GF-D8 (cell line): ENCODE results near the gene CMC2.

Source experiments
- DNase-seq: peaks from one replicate; lab custom pipeline; 2025; lab: John Stamatoyannopoulos, UW

The CMC2 gene

DNA sequence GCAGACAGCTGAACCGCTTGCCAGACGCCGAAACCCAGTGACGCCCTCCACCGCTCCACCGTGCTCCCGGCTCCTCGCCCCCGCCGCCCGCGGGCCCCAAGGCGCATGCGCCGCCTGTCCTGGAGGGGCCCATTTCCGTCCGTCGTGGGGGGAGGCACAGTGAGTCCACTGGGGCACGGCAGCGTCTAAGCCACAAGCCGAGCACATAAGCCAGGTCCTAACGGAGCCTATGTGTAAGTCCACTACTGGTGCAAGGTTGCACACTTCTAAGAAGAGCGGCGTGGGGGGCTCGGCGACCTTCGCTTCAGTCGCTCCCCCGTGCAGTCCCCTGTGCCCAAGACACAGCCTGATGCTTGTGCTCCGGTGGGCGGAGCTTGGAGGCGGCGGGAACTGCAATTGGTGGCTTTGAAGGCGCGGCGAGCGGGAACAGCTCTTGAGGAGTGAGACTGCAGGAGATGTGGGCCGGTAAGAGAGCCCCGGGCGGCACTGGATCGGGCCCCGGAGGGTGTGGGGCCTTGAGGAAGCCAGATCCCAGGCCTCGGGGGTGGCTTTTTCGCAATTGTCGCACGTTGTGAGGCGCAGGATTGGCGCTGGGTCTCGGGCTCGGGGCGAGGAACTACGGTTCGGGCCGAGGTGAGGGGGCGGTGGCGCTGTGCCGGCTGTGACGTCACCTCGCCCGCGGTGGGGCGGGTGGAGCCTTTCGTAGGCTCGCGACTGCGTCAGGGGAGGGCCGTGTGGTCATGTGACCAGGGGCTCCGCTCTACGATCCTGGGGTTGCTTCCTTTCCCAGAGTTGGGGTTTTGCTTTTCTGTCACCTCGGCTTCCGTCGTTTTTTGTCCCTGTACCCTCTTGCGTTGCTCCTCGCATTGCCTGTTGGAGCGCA is at the start of gene CMC2, which contains the start of gene CENPN:
CMC2 (minus strand) TSS at position 73 of the 883 bp plus-strand sequence. CDS start 9,491 bp downstream, outside the sequence.
CENPN (plus strand) TSS at position 402 of the 883 bp plus-strand sequence. CDS start 4,726 bp downstream, outside the sequence.
- DNase-seq = peak; percentile 94

DNA sequence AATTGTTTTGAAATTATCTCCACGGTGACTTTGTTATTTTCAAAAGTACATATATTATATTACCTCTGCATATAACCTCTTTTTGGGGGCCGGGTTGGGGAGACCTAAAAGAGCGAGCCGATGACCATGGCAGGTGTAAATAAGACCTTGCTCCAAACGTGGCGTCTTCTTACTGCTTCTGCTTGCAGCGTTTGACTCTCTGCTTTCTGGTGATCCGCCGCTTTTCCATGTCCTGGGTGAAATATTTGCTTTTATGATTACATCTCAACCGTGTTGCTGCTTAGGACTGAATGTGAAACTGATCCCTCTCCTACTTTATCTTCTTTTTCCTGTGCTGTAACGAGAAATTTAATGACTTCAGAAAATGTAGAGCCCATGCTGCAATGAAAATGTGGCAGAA is 47.1 kb upstream of the CMC2 start:
- no peak for DNase-seq

DNA sequence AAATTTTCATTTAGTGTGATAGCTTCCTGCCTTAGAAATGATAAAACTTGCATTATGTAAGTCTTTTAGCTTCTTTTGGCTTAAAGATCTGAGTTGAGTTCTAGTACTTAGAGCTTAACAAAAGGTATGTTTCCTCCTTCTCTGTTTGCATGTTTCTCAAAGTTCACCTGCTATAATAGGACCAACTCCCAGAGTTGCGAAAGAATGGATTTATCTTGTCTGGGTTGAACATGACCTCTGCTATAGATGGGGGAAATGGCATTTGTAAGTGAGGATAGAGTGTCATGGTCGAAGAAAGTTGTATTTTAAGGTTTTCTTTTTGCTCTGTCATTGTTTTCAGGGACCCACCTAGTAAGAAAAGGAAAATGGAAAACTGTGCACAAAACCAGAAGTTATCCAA is 36.1 kb upstream of the CMC2 start:
- DNase-seq = no peak

DNA sequence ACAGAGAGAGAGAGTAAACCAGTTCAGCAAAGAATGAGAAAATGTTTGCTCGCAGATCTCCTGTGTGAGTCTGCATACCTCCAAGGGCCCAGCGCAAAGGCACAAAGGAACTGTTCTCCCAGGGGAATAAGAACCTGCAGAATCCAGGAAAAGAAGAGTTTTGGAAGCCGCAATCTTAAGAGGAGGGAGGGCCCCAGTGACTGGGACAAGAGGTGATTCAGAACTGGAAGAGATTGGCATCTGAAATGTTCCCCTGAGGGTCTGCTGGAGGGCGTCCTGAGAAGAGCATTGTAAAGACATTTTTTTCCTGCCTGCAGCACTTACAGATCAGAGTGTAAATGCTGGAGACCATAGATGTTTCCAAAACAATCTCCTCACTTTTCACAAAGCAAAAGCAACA is 35.0 kb upstream of the CMC2 start:
- DNase-seq = no peak

DNA sequence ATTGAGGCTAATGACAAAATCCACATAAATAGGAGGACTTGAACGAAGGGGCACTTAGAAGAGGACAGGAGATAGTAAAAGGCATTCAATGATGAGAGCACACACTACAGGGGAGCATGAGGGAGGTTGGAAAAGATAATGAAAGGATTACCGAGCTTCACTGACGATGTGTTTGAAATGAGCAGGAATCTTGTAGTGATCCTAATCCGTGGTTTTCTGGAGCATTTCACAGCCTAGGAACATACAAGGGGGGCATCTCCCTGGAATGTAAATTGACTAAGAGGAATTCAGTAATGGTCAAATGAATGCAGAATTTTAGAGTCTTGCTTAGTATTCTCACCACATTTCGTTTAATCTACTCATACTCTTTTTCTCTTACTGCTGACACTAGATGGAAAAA is 34.2 kb upstream of the CMC2 start:
- no peak for DNase-seq

DNA sequence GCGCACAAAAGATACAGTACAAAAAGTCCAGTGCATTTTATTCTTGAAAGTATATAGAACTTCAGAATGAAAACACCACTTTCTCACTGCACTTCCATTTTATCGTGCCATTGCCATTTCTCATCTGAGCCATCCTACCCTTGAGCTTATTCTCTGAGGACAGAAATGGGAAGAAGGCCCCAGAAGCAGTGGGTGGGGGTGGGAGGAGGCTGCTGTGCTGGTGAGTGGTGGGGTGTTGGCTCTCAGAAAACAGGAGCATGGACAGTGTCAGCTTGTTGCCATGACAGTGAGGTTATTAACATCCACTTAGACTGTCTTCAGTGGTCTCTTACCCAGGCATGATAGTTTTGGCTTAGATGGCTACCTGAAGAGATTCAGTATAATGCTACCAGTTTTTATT is 33.4 kb upstream of the CMC2 start:
- no peak for DNase-seq

DNA sequence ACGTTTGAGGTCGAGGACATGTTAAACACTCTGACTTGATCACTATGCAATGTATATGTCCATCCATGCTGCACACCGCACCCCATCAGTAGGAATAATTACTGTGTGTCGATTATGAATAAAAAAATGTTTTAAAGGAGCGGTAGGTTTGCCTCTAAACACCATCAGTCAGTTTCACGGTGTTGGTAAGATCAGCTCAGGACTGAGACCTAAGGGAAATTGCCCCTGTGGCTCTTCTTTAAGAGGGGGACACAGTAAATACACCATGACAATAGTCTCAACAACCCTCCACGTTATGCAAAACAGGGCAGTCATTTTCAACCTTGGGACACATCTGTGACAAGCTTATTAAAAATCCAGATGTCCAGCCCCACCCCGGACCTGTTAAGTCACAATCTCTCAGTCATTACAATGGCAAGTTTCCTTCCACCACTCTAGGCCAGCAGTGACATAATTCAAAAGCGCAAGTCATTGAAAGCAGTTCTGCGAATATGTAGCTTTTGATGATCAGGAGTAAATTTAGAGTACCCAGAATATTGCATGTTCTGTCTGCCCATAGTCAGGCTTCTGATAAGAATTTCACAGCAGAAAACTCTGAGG is 30.2 kb upstream of the CMC2 start:
- DNase-seq = peak; percentile 28

DNA sequence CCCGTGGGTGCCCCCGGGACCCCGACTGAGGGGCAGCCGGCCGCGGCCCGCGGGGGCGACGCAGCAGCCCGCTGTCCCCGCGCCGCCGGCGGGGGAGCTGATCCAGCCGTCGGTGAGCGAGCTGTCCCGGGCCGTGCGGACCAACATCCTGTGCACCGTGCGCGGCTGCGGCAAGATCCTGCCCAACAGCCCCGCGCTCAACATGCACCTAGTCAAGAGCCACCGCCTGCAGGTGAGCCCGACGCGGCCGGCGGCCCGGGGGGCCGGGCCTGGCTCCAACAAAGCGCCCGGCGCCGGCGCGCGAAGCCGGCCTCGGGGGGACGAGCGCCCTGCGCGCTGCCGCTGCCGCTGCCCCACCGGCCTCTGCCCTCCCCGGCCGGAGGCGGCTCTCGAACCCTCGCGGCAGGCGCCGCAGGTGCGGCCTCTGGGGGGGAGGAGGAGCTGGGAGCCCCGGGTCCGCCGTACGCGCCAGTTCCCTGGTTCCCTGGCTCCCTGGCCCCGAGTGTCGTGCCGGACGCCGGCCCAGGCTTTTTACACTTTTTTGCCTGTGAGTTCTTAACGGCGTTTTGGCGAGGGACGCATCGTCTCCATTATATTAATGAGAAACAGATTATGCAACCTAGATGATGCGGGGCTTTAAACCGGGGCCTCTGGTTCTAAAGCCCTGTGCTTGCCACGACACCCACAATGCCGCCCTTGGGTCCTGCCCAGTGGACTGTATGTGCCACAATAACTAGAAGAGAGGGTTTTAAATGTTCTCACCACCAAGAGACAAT is 29.5 kb upstream of the CMC2 start:
- DNase-seq = no peak

DNA sequence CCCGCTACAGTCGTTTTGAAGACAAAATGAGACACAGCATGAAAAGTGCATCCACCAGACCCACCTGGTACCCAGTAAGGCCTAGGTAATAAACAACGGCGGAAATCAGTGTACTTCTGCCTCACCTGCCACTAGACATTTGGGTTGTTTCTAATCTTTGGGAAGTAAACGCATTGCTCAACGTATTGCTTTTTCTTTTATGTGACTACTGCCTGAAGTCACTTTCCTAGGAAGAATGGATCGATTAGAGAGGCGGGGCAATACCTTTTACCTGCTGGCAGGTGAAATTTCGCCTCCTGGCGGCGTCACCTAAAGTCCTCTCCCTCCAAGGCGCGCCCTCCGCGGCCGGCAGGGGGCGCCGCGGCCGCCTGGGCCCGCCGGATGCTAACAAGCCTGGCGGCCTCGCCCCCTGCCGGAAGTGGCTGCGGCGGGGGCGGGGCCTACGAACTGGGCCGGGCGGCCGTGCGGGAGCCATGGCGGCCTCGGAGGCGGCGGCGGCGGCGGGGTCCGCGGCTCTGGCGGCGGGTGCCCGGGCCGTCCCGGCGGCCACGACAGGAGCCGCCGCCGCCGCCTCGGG is 28.8 kb upstream of the CMC2 start, which contains the start of gene ATMIN:
ATMIN (plus strand) TSS at position 445 of the 577 bp plus-strand sequence; CDS start at position 474, 29 bp downstream.
- peak; percentile 47 for DNase-seq

DNA sequence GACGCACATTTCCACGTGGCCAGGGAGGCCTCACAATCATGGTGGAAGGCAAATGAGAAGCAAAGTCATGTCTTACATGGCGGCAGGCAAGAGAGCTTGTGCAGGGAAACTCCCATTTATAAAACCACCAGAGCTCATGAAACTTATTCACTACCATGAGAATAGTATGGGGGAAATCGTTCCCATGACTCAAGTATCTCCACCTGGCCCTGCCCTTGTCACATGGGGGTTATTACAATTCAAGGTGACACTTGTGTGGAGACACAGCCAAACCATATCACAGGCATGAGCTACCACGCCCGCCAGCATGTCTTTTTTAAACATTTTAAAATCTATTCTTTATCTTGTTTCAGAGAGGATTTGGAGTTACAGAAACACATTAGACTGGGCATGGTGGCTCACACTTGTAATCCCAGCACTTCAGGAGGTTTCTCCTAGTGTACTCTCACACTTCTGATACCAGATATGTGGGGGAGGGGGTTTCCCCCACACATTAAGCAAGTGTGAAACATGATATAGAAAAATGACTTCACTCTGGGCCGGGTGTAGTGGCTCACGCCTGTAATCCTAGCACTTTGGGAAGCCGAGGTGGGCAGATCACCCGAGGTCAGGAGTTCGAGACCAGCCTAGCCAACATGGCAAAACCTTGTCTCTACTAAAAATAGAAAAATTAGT is 23.4 kb upstream of the CMC2 start:
- no peak for DNase-seq

DNA sequence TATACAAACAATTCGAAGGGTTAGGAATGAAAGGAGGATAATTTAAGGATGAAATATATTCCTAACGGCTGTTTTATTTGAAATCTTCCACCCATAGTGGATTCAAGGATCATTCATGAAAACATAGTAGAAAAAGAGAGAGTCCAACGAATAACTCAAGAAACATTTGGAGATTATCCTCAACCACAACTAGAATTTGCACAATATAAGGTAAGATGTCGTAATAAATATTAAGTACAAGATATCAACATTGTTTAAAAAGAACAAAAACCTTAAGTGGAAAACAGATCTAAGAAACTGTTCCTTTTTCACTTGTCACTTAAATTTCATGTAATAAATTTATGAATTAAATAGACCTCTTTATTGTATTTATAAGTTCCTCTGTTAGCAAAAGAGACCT is 19.7 kb upstream of the CMC2 start:
- no peak for DNase-seq

DNA sequence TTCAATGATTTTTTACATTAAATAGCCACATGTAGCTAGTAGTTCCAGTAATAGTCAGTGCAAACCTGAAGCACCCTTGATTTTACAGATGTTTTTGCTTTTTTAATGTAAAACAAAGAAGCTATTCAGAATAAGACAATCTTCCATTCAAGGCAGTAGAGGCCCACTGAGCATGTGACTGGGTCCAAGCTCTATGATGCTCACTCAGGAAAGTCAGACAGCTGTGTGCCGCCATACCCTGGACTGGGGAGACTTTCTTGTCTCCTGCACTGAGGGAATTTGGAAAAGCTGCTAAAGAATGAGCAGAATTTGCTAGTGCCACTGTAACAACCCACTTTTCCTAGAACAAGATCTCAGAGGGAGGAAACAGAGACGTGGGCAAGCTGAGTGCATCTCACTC is 11.8 kb upstream of the CMC2 start:
- DNase-seq = no peak

DNA sequence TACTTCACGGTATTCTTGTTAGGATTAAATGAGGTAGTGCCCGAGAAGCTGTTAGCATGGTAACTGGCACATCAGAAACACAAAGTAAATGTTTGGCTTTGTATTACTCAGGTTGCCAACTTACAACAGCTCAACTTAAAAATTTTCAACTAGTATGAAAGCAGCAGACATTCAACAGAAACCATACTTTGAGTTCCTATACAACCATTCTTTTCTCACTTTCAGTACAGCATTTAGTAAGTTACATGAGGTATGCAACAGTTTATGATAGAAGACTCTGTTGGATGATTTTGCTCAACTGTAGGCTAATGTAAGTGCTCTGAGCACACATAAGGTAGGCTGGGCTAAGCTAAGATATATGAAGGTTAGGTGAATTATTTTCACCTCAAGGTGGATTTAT is 8.0 kb upstream of the CMC2 start:
- no peak for DNase-seq

DNA sequence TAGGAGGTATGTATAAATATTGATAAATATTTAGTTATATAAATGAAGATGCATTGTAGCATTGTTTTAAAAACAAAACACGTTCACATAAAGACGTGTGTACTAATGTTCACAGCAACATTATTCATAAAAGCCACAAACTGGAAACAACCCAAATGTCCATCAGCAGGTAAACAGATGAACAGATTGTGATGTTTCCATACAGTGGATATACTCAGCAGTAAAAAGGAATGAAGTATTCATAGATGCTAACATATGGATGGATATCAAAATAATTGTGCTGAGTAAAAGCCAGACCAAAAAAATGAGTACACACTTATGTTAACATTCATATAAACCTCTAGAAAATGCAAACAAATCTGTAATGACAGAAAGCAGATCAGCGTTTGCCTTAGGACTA is 6.3 kb upstream of the CMC2 start:
- no peak for DNase-seq

DNA sequence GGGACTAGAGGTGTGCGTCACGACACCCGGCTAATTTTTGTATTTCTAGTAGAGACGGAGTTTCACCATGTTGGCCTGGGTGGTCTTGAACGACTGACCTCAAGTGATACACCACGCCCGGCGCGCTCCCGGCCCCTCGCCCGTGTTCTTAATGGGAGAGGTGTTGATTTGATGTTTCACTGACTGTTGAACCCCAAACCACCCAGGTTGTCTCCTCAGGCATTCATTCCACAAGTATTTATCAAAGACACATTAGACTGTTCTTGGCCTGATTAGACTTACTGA is 1.8 kb upstream of the CMC2 start:
- DNase-seq = no peak

DNA sequence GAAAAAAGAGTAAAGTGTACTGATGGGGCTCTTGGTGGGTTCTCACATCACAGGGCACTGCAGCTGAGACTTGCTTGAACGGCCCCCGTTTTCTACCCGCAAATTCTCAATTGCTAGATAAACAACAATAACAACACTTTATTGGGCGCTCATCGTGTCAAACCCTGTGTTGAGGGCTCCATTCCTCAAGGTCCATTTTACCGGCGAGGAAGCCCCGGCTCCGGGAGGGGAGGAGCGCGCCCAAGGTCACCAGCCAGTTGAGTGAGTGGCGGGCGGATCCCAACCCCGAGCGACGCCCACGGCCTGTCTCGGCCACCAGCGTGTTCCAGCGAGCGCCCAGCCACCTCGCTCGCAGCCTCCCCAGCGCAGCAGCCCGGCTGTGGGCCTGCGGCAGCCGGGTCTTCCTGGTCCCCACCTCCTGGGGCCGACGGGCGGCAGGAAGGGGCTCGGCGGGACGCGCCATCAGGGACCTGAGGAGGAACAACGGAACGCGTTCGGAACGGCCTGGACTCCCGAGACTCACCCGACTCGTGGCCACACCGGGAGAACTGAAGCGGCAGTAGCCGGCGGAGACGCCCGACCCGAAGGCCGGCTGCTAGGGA is 373 bp downstream of the CMC2 start:
- DNase-seq = peak; percentile 35

DNA sequence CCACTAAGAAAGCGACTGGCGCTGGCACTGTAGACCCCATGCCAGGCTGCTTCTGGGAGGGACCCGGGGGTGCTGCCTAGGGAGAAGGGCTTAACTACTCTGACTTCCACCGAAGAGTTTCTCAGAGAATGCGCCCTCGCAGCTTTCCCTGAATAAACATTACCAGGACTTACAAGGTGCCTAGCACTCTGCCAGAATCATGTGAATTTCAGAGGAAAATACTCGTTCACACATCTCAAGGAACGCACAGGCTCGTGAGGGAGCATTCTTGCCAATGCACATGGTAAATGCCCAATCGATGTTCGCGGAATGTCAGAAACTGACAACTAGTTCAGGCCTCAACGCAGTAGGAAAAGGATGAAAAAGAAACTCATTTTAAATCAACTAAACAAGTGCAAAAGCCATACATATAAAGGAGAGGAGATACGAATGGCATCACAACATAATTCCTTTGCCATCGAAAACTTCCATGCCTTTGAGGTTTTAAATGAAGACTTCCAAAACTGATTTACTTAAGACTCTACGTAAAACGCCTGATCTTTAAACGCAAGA is 999 bp downstream of the CMC2 start:
- no peak for DNase-seq

DNA sequence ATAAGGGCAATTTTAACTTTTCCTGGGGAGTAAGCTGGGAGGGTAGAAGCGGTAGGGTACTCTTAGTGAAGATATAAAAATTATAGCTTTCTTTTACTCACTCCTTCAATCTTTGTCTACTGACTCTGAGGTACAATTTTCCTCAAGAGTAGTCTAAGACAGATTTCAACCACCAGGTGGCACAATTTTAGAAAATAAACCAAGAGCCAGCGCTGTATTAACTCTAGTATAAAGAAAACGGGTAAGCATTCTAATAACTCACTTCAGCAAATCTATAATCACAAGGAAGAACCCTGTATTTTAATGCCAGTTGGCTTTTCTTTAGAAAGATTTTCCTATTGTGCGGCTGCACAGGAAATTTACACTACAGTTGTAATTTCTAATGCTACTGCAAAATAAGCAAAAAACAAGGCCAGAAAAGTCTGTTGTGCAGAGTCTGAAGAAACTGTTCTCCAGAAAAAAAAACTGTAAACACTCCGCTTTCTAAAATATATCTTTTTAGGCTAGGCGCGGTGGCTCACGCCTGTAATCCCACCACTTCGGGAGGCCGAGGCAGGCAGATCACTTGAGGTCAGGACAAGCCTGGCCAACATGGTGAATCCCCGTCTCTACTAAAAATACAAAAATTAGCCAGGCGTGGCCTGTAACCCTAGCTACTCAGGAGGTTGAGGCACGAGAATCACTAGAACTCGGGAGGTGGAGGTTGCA is 1.9 kb downstream of the CMC2 start:
- DNase-seq = peak; percentile 11

DNA sequence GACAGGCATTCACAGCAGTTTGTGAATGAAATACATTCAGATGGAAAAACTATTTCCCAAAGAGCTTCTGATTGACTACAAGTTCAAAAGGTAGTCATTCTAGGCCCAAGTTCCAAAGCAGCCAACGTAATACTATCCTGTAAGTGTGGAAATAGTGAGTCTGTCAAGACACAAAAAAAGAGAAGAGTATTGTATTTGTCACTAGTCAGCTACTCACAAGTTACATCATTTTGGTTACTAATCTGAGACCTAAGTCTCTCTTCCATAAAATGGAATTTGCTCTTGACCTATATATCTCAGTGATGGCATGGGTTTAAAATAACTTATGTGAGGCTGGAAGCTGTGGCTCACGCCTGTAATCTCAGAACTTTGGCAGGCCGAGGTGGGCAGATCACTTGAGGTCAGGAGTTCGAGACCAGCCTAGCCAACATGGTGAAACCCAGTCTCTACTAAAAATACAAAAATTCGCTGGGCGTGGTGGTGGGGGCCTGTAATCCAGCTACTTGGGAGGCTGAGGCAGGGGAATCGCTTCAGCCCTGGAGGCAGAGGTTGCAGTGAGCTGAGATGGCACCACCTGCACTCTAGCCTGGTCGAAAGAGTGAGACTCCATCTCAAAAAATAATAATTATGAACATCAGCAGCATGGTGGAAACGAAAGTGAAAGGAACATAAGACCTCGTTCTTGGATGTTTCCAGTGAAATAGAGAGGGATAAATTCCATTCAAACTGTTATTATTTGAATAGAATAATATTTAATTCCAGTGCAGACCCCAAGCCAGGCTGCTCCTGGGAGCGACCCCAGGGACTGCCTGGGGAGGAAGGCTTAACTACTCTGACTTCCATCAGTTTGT is 2.9 kb downstream of the CMC2 start:
- no peak for DNase-seq

DNA sequence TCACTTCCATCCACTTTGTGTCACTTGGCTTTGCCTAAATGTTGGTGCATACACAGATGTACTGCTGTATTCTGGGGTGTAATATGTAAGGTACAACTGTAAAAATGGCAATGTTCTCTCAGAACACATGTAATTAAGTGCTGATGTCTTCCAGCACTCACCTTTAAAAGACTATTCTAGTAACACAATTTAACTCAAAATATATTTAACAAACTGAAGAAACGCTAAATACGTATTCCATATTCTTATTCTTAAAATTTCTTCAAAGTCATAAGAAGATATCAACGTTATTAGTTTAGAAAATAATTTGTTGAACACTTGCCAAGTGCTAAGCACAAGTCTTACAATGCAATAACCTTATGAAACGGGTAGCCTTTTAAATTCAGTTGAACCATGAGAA is 3.6 kb downstream of the CMC2 start:
- DNase-seq = no peak
